DMS 273 treated with DMSO at 0.1 percent for 48 hours (cell line): ENCODE results near the gene TRIP13.
"Not testable (repeated sequence)": the region's sequence is repeated elsewhere in the genome, so short reads cannot be mapped to it uniquely, and the experiment has no call there.

Source experiments
- DNase-seq: peaks from one replicate; lab custom pipeline; 2025; lab: John Stamatoyannopoulos, UW

The TRIP13 gene

DNA sequence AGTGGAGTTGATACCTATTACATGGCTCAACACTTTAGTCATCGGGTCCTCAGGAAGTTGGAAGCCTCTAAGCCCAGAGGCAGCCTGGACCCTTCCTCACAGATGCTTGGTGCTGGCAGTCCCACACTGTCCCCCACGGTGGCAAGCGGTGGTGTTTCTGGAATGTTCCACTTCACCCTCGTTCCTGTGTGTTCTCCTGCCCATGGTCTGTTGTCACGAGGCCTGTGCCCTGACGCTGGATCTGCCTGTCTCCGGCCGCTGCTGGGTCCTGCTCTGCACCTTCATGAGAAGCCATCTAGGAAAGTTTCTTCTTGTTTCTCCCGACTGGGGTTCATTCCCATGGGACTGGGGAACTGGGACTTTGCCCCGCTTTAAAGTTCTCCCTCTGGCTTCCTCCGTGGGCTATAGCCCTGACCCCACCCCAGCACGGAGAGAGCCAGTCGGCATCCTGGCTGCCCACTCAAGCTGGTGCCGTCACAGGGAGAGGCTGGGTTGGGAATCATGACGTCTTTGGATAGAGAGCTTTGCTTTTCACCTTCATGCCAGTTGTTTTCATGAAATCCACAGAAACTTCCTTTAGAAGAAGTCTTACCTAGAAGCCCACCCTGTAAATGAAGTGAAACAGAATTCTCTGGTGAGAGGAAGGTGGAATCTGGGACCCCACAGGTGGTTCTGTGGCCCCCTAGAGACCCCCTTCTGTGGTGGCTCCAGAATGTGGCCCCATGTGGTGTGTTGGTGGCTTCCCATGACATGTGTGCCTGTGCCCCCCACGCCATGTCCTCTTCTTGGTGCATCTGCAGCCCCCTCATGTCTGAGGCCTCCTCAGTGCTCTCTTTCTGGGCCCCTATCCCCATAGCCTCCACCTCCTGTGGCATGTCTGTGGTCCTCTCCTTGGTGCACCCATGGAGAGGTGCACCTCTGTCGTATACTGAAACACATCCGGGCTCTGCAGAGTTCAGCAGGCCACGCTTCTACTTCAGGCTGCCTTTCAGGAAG is 43.8 kb downstream of the TRIP13 start:
- no peak for DNase-seq

GRCh38 chr5:937151-937924 is 44.7 kb downstream of the TRIP13 start:
- no peak for DNase-seq

DNA sequence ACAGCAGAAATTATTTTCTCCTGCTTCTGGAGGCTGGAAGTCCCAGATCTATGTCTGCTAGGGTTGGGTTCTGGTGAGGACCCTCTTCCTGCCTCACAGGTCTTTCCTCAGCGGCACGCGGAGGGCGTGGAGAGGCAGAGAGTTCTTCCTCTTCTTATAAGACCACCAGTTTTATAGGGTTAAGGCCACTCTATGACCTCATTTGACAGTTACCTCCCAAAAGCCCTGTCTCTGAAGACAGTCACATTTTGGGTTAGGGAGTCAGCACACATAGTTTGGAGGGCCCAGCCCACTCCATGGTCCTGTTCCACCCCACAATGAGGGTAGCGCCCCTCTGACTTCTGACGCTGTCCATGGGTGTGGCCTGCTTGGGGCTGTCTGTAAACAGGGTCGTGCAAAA is 46.7 kb downstream of the TRIP13 start:
- no peak for DNase-seq

DNA sequence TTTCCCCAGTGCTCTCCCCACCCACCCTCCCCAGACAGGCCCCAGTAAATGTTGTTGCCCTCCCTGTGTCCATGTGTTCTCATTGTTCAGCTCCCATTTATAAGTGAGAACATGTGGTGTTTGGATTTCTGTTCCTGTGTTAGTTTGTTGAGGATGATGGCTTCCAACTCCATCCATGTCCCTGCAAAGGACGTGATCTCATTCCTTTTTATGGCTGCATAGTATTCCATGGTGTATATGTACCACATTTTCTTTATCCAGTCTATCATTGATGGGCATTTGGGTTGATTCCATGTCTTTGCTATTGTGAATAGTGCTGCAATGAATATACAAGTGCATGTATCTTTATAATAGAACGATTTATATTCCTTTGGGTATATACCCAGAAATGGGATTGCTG is 48.1 kb downstream of the TRIP13 start:
- not testable (repeated sequence) for DNase-seq

GRCh38 chr5:943201-943917 is 50.7 kb downstream of the TRIP13 start:
- peak; percentile 87 for DNase-seq

DNA sequence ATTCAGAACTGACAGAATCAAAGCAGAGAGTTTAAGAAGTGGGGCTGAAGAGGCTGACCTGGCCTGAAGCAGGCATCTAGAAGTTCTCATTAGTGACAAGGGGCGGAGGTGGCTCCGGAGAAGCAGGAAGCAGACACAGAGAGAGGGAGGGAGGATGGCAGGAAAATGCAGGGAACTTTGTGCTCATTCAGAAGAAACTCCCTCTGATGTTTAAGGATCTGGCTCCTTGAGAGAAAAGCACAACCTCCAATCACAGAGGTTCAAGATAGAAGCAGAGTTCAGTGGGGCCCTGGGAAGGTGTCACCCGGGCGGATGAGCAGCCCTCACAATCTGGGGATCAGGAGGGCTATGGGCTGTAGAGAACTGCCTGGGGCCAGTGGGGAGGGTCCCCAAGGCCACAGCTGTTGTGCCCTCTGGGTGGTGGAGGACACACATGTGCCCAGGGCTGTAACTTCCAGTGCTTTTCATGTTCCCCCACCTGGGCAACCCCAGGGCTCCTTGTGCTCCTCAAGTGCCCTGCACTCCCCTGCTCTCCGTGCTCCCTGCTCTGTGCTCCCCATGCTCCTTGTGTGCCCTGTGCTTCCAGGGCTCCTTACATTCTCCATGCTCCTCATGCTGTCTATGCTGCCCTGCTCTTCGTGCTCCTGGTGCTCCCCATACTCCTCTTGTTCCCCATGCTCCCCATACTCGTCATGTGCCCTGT is 51.4 kb downstream of the TRIP13 start:
- DNase-seq = peak; percentile 79

- DNase-seq = no peak
Measured at GRCh38 chr5:944621-944927, 51.9 kb downstream of the TRIP13 start.

DNA sequence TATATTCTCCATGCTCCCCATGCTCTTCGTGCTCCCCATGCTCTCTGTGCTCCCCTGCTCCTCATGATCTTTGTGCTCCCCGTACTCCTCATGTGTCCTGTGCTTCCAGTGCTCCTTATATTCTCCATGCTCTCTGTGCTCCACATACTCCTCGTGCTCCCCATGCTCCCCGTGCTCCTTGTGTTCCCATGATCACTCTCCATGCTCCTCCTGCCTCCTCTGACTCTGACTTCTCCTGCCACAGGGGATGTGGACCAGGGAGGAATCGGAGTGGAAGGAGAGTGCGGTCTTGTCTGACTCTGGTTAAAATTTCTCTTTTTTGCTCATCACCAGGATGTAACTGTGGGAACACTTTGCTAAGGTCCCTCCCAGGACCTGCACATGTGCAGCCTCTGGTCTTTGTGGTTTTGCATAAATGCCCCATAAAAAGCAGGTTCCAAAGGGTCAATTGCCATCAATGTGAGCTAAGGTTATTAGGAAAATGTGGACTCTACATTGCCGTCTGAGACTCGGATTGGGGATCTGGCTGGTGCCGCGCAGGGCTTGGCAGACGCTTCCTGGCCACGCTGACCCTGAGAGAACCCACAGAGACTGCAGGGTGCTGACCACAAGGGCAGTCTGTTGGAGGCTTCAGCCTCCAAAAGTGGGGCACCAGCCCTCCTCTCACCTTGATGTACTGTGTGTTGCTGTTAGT is 52.5 kb downstream of the TRIP13 start:
- no peak for DNase-seq

DNA sequence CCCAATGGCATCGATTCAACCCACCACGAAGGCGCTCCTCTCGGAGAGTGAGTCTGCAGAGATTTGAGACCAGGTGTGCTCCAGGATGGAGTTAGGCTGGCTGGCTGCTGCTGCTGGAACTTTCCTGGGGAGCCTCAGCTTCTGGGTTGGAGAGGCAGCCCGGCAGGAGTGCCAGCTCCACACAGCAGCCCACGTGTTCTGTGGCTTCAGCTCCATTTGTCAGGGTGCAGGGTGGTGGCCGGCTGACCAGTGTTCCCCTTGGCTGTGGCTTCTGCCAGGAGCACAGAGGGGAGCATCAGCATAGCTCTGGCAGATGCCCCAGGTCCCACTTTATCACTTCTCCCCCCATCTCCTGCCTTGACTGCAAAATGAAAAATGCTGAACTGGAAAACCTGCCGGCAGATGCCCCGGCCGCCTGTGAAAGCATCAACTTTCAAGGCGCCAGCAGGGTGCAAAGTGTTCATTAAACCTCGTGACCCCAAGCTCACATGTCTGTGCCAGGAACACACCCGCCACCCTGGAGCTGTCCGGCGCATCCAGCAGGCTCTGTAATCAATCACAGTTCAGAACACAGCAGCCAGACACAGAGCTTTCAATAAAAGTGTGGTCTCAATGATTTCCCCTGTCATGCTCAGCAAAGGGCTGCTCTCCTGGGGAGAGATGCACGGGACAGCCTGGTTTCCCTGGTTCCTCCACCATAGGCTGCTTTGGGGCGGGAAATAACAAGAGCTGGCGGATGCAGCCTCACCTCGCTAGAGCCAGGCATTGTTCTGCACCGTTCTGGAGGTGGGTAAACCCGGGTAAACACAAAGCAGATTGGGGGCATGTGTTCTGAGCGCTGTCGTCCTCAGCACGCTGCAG is 53.2 kb downstream of the TRIP13 start:
- DNase-seq = peak; percentile 74

DNA sequence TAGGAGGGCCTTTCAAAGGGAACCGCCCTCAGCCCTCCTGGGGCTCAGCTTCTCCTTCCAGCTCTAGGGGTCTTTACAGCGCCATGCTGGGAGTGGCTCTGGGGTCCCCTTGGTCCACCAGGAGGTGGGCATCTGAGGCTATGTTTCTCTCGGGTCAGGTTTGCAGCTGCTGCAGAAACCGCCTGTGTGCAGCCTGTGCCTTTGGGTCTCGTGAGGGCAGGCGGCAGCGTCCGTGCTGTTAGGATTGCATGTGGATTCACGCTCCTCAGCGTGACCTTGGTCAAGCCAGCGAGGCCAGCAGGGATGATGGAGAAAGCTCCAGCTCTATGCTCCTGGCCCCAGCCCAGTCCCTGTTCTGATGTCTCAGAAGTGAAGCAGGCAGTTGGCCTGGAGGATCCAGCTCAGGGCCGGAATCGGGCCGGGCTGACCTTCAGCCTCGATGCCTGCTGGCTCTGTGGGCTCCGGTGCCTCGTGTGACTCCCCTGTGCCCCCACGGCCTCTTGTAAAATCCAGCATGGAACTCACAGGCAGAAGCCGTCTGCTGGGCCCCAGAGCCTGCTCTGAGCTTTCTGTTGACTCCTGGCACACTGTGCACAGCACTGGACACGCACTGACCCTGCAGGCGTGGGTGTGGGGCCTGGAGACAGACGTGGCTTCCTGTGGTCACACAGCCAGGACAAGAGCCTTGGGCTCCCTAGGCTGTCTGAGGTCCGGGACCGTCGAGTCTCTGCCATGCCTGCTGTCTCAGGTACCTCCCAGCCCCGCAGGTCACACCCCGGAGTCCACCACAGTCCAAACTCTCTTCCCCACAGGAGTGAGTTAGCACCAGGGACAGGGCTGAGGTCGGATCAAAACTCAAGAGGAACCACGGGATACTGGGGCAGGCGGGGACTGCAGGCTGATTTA is 54.3 kb downstream of the TRIP13 start:
- no peak for DNase-seq

DNA sequence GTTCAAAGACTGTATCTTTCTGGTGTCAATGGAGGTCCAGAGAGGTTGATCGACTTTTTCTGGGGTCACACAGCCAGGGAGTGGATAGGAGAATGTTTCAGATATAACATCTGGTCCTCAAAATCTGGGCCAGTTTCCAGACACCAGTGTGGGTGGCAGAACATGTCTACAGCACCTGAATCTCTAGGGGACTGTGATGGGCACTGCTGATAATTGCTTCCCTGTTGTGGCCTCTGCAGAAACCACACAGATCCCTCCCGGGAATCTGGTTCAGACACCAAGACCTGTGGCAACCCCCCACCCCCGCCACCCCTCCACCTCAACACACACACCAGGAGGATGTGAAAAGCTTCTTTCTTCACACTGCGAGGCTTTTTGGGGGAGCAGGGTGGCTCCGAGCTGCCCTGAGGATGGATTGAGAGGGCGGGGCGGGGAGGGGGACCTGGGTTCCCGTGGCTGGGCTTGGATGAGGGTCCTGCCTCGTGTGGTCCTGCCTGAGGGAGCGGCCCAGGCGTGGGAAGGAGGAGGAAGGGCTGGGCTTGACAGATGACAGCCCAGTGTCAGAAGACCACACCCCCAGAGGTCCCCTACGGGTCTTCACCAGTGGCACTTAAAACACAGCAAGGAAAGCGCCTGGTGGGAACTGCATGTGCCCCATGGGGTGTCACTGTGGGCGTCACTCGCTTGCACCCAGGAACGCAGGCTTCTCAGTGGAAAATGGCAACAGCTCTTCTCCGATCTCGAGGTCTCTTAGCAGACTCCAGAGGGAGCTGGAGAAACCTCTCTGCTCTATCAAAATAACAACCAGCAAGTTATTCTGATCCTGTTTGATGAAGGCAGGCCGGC is 55.2 kb downstream of the TRIP13 start:
- DNase-seq = no peak

- no peak for DNase-seq
Measured at GRCh38 chr5:948472-949274, 56.0 kb downstream of the TRIP13 start.

DNA sequence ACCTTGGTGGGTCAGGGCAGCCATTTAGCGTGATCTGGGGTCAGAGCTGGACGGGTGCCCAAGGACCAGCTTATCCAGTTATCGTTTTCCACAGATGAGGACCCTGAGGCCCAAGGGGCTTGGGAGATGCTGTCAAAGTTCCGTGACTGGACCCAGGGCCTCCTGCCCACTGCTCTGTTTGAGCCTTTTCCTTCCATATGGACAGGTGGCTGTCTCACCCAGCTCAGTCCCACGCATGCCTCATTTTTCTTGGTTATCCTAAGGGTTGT is 56.5 kb downstream of the TRIP13 start:
- no peak for DNase-seq

GRCh38 chr5:949815-950560 is 57.3 kb downstream of the TRIP13 start:
- DNase-seq = no peak

- DNase-seq = no peak
Measured at GRCh38 chr5:951940-952596, 59.4 kb downstream of the TRIP13 start.

DNA sequence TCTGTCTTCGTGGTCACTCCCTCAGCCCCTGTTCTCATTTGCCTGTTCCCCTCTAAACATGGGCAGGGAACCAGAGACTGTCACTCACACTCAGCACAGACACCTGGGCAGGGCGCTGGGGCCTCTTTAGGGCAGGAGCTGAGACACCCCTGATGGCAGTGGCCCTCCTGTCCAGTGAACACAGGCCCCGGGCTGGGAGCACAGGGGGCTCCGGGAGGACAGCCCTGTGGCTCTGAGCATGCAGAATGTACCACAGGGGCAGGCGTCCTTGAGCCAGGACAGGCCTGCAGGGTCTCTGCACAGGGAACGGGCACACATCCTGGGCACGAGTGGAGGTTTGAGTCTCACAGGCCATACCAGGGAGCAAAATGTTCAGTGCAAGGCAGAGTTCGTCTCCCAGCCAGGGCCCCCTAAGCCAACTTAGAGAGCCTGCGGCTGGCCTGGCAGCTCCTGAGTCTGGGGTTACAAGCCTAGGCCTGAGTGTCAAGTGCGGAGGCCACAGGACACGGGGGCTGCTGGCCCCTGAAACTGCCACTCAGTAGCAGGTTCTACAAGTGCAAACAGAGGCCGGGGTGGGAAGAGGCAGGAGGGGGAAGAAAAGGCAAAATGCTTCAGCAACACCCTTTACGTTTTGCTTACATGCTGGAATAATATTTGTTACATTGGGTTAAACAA is 60.0 kb downstream of the TRIP13 start:
- no peak for DNase-seq
